SJCRH30 (cell line): ENCODE results near the gene IL3. TPM values are rescaled to one million over a fixed set of nuclear protein-coding genes. Genes with fewer than 3 reads are reported as not detected.

Experiments
- DNase-seq, 2 experiments: peaks; one replicate each; pipeline ENCODE4 v3.0.0-alpha.2; 2015 to 2020
- H3K27ac ChIP-seq: fragments of 250-450 bp; sonication (Bioruptor Pico); 2 replicates; pipeline ENCODE4 v1.5.1; 2020; ENCODE audit warnings: mild to moderate bottlenecking, moderate library complexity
- H3K27me3 ChIP-seq: fragments of 250-450 bp; sonication (Bioruptor Pico); 2 replicates; pipeline ENCODE4 v1.5.1; 2020; ENCODE audit warnings: mild to moderate bottlenecking, moderate library complexity
- H3K36me3 ChIP-seq: fragments of 250-450 bp; sonication (Bioruptor Pico); 2 replicates; pipeline ENCODE4 v1.5.1; 2020; ENCODE audit warnings: mild to moderate bottlenecking, moderate library complexity
- H3K4me1 ChIP-seq: fragments of 250-450 bp; sonication (Bioruptor Pico); 2 replicates; pipeline ENCODE4 v1.5.1; 2020; ENCODE audit warnings: mild to moderate bottlenecking, moderate library complexity
- H3K4me3 ChIP-seq: fragments of 250-450 bp; sonication (Bioruptor Pico); 2 replicates; pipeline ENCODE4 v1.5.1; 2020; ENCODE audit warnings: mild to moderate bottlenecking, moderate library complexity
- H3K9me3 ChIP-seq: fragments of 250-450 bp; sonication (Bioruptor Pico); replicated peaks from 2 replicates; pipeline ENCODE4 v1.5.1; 2020; ENCODE audit warnings: mild to moderate bottlenecking, moderate library complexity
- total RNA-seq: library from RNA; depleted of rRNA; stranded (reverse); fragments of >200 nt; shearing (Covaris generic); gene quantifications from 2 replicates; pipeline ENCODE4 v1.2.3, GENCODE V29; 2014; rRNA removed

The IL3 gene, protein sequence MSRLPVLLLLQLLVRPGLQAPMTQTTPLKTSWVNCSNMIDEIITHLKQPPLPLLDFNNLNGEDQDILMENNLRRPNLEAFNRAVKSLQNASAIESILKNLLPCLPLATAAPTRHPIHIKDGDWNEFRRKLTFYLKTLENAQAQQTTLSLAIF
- total RNA-seq: not detected in 2 replicates

DNA sequence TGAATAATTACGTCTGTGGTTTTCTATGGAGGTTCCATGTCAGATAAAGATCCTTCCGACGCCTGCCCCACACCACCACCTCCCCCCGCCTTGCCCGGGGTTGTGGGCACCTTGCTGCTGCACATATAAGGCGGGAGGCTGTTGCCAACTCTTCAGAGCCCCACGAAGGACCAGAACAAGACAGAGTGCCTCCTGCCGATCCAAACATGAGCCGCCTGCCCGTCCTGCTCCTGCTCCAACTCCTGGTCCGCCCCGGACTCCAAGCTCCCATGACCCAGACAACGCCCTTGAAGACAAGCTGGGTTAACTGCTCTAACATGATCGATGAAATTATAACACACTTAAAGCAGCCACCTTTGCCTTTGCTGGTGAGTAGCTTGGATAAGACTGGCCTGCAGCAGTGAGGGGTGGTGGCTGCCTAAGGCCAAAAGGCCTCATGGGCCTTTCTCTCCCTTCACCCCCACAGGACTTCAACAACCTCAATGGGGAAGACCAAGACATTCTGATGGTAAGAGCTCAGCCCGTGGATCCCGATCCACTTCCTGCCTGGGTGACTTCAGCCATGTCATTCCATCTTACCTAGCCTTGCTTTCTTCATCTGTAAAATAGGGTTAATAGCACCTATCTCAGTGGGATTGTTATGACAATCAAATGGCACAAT, at the start of gene IL3:
IL3 (plus strand) TSS at position 155 of the 661 bp plus-strand sequence; CDS start at position 207, 52 bp downstream.
- DNase-seq: peak in 1 of 2 experiments; percentile 1
- H3K9me3 ChIP-seq: no peaks in the 10 kb centered on the region
- no peak within 1 kb of the TSS for H3K4me3 ChIP-seq
- H3K36me3 ChIP-seq: no peaks in the 10 kb centered on the region
- H3K4me1 ChIP-seq: peaks cover 5% of the 10 kb centered on the region; the same call in 1 of the 2 replicates
- H3K27ac ChIP-seq: no peak within 1 kb of the TSS
- no peaks in the 10 kb centered on the region for H3K27me3 ChIP-seq

DNA sequence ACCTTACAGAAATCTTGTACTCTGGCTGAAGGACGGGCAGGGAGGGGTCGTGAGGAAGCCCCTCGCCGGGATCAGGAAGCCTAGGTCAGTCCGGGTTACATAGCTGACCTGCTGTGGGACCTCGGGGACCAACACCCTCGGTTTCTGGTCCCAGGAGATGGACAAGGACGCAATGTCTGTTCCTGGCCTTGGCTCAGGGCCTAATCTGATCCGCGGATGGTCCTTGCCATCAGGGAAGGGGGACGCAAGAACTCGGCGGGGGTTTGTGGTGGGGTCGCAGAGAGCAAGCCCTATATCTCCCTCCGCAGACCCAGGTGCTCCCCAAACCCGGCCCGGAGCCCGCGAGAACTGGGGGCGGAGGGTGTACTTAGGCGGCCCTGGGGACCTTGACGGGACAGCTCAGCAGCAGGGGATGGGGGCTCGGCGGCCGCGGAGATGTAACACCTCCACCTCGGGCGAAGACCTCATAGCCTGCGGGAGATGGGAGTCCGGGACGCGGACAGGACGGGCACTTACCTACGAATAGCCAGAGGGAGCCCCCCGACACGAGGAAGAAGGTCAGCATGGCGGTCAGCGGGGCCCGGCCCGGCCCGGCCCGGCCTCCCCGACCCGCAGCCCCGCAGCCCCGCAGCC, 49.4 kb upstream of the IL3 start:
- no peak overlapping the region for H3K27ac ChIP-seq
- no peak overlapping the region for H3K4me3 ChIP-seq
- DNase-seq: no peak
- H3K9me3 ChIP-seq: no peaks in the 10 kb centered on the region
- no peaks in the 10 kb centered on the region for H3K36me3 ChIP-seq
- H3K4me1 ChIP-seq: no peaks in the 10 kb centered on the region
- no peaks in the 10 kb centered on the region for H3K27me3 ChIP-seq

DNA sequence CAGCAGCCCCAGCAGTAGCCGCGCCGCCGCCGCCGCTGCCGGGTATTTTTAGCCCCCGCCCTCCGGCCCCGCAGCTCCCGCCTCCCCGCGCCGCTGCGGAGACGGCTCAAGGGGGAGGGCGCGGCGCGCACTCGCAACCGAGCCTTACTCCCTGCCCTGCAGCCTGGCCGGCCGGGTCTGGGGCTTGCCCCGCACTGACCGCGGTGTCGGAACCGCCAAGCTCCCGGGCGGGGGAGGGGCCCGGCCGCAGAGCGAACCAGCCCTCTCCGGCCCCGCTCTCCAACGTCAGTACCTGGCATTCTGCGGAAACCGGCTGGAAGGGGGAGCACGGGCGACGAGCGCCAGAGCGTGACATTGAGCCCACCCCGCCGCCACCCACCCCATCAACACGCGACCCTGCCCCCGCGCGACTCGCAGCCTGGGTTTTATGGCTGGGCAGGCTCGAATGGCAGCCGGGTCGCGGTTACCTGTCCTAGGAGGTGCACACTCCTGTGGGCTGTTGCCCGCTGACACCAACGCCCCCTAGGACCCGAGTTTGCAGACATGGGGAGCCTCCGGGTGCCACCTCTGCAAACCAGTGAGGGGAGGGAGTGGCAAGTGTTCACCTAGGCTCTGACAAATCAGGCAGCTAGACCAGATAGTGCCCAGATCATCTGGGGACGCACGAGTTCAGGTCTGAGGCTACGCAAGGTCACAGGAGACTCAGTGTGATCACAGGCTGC, 48.7 kb upstream of the IL3 start, which contains the start of gene ACSL6:
ACSL6 (minus strand) TSS at position 37 of the 722 bp plus-strand sequence. CDS start 105 bp downstream, outside the sequence.
- H3K4me3 ChIP-seq: no peak within 1 kb of the TSS
- no peaks in the 10 kb centered on the region for H3K4me1 ChIP-seq
- H3K36me3 ChIP-seq: no peaks in the 10 kb centered on the region
- no peaks in the 10 kb centered on the region for H3K9me3 ChIP-seq
- no peak within 1 kb of the TSS for H3K27ac ChIP-seq
- DNase-seq: no peak
- no peaks in the 10 kb centered on the region for H3K27me3 ChIP-seq

DNA sequence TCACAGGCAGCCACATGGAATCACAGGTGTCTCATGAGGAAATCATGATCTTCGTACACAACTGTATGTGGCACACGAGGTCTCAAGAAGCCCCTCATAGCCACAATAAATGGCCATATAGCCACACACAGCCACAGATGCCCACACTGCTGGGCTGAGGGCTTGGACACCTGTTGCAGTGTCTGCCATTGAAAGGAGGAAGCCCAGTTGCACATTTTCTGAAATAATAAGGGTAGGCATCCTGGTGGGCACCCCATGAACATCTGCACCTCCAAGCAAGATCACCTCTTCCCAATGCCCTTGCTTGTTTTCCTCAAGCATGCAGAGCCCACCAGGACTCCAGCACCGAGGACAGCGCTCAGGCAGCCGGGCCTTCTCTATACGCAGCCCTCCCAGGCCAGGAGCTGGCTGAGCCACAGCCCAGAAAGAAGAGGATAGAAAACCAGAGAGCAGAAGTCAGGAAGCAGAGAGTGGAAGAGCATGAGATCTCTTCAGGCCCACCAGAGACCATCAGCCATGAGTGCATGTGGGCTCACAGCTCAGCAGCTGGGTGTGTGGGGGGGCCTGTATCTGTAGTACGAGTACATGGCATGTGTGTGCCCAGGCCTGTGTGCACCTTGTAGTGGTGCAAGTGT, 48.0 kb upstream of the IL3 start:
- no peak overlapping the region for H3K27ac ChIP-seq
- DNase-seq: peak; percentile 45 to 54

DNA sequence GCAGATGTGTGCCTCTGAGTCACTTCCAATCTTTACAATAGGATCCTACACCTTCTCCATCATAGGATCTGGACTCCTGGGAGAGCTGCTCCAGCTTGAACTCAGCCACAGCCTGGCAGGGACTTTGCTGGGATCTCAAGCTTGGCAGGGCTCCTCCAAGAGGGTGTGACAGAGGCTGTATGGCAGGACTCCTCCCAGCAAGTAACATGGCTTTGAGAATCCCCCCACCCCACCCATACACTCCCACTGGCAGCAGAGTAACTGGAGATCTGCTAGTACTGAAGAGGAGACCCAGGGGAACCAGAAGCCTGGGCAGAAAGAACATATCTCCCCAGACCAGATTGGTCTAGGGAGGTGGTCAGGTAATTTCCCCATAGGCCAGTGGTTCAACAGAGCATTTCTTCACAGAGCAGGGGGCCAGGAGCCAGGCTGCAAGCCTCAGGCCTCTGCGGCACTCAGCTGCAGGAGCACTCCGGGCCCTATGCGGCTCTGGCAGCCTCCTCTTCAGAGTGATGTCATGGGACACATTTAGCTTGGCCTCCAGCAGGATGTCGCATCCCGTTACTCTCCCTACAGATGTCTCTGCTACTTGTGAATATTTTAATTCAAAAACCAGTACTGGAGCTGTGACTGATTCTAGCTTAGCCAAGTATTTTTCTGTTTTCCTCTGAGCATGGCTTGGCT, 47.3 kb upstream of the IL3 start:
- Histone ChIP-seq H3K4me1 (no peaks in the 10 kb centered on the region), H3K36me3 (no peaks in the 10 kb centered on the region), H3K9me3 (no peaks in the 10 kb centered on the region), H3K27me3 (no peaks in the 10 kb centered on the region), H3K4me3 (no peak overlapping the region), H3K27ac (no peak overlapping the region)
- DNase-seq: no peak

More for the DNA sequence above, 48.0 kb upstream of the IL3 start:
- Histone ChIP-seq H3K9me3 (no peaks in the 10 kb centered on the region), H3K4me3 (no peak overlapping the region), H3K4me1 (no peaks in the 10 kb centered on the region), H3K27me3 (no peaks in the 10 kb centered on the region), H3K36me3 (no peaks in the 10 kb centered on the region)

DNA sequence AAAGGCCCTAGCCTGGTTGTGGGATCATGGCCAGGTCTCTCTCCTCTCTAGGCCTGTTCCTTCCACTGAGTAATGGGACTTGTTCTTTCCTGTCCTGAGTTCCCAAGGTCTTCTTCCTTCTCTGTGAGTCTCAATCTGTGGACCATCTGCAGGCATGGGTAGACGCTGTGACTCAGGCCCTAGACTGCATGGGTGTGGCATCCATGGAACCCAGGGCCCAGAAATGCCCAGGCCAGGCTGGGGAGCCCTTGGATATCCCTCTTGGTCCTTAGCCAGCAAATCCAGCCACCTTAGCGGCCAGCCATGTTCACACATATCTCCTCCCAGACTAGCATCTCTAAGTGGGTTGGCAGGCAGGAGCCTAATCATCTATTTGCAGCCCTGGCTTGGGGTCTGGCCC, 46.7 kb upstream of the IL3 start:
- no peak overlapping the region for H3K4me3 ChIP-seq
- no peaks in the 10 kb centered on the region for H3K27me3 ChIP-seq
- no peak for DNase-seq
- no peak overlapping the region for H3K27ac ChIP-seq
- no peaks in the 10 kb centered on the region for H3K9me3 ChIP-seq
- no peaks in the 10 kb centered on the region for H3K4me1 ChIP-seq
- H3K36me3 ChIP-seq: no peaks in the 10 kb centered on the region

DNA sequence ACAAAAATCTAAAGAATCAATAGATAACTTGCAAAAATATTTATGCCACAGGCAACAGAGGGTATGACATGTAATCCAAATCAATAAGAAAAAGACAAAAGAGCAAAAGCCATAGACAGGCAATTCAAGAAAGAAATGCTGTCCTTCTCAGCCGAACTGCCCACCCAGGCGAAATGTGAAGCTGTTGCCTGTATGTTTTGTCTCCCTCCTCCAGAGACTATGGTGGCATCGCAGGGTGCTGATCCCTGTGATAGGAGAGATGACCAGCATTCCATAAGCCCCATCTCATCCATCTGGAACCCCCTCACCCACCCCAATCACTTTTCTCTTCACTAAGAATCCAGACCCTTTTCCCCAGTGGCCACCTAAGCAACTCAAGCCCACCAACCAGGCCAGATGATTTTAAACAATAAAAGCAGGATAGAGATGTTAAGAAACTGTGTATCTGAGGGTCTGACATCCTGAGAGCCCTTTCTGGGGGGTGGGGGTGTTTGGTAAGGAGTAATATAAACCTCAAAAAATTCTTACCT, 43.7 kb upstream of the IL3 start:
- Histone ChIP-seq H3K4me3 (no peak overlapping the region), H3K9me3 (no peaks in the 10 kb centered on the region), H3K27ac (no peak overlapping the region), H3K36me3 (no peaks in the 10 kb centered on the region), H3K4me1 (no peaks in the 10 kb centered on the region), H3K27me3 (0 out of 2 replicates have a peak, but pooled peaks cover 5% of the 10 kb centered on the region)
- no peak for DNase-seq

DNA sequence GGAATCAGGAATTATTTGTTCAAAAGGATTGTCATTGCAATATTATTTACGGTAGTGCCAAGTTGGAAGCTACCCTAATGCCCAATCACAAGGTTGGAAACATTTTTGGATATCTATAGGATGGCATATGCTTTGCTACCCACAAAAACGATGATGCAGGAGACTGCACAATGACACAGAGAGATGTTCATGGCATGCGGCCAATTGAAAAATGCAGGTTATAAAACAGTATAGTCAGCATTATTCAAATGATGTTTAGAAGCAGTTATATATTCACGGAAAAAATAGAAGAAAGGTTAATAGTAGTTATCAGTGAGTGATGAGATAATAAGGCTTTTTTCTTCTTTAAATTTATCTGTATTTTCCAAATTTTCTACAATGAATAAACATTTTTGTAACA, 43.1 kb upstream of the IL3 start:
- 0 out of 2 replicates have a peak, but pooled peaks cover 5% of the 10 kb centered on the region for H3K27me3 ChIP-seq

DNA sequence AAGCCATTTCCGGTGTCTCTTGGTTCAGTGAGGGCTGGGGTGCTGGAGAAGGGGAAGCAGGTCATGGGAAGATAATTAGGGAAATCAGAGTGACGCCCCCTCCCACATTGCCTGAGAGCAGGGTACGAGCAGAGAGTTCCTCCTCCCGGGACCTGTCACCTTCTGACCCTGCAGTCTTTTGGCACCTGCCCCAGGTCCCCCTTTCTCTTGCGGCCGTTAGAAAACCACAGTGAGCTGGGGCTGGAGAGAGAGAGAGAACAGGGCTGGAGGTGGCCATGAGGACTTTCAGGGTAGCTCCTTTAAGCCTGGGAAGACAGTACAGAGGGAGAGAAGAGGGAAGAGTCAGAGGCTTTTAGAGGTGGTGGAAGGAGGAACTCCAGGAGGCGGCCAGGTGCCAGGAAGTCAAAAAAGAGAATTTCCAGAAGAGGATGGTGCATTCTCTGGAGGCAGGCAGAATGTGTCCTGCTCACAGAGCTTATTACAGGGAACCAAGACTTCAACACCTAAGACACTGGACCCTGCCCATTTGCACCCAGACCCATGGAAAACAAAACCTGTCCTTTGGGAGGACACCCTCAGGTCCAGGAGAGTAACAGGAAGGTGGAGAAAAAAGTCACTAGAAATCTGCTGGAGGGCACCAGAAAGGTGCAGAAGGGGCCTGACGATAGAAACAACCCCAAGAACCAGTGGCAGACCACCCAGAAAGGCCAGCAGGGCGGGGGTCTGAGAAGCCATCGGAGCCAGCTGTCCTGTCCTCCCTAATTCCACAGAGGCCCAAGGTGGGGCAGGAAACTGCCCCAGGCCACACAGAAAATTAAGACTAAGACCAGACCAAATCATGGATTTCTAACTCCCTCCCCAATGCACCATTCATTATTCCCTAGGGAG, 42.5 kb upstream of the IL3 start:
- no peak overlapping the region for H3K4me3 ChIP-seq
- H3K9me3 ChIP-seq: no peaks in the 10 kb centered on the region
- H3K27me3 ChIP-seq: 0 out of 2 replicates have a peak, but pooled peaks cover 8% of the 10 kb centered on the region
- H3K4me1 ChIP-seq: no peaks in the 10 kb centered on the region
- H3K27ac ChIP-seq: no peak overlapping the region
- DNase-seq: no peak
- no peaks in the 10 kb centered on the region for H3K36me3 ChIP-seq

More for the DNA sequence above, 43.1 kb upstream of the IL3 start:
- no peaks in the 10 kb centered on the region for H3K4me1 ChIP-seq
- no peak overlapping the region for H3K4me3 ChIP-seq
- no peak overlapping the region for H3K27ac ChIP-seq
- DNase-seq: no peak
- no peaks in the 10 kb centered on the region for H3K36me3 ChIP-seq
- H3K9me3 ChIP-seq: no peaks in the 10 kb centered on the region

DNA sequence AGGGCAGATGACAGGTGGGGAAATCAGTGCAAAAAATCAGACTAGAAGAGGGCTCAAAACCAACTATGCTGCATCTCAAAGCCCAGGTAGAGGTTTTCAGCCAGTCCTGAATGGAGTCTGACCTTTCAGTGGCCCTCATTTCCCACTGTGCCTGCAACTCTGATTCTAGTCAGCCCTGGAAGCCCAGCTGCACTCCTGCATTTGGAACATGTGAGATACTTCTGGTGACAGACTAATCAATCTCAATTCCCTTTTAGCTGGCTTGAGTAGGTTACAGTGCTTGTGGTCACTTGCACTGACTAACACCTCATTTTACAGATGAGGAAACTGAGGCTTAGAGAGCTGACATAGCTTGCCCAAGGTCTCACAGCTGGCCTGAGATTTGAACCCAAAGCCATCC, 41.1 kb upstream of the IL3 start:
- Histone ChIP-seq H3K9me3 (no peaks in the 10 kb centered on the region), H3K27me3 (0 out of 2 replicates have a peak, but pooled peaks cover 8% of the 10 kb centered on the region), H3K4me1 (no peaks in the 10 kb centered on the region), H3K36me3 (no peaks in the 10 kb centered on the region), H3K27ac (no peak overlapping the region), H3K4me3 (no peak overlapping the region)
- DNase-seq: no peak

DNA sequence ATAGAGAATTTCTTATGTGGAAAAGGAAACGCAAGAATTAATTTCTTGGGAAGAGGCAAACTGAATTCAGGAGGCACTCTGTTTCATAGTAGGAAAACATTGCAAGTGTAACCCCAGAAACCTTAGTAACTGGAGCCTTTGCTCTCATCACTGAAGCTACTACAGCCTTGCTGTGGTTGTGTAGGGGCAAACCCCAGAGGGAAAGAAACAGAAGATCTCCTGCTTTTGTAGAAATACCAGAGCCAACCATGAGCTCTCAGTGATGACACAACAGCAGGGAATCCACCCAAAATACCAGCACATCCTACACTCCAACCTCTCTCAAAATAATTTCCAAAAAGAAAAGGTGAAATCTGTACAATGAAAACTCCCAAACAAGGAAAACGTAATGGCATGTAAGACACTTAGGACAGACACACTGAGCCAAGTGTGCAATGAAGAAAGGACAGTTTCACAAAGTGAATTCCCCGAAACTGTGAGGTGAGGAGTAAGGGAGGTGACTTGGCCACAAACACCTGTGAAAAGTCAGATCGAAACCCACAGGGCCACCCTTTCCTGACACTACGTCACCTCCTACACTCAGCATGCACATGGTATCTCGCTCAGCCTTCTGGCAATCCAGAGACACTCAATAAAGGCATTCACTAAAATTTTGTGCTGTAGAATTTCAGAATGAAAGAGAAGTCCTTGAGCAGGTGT, 40.4 kb upstream of the IL3 start:
- no peak overlapping the region for H3K4me3 ChIP-seq
- 0 out of 2 replicates have a peak, but pooled peaks cover 8% of the 10 kb centered on the region for H3K27me3 ChIP-seq
- no peaks in the 10 kb centered on the region for H3K4me1 ChIP-seq
- no peak overlapping the region for H3K27ac ChIP-seq
- no peak for DNase-seq
- H3K9me3 ChIP-seq: no peaks in the 10 kb centered on the region
- no peaks in the 10 kb centered on the region for H3K36me3 ChIP-seq

DNA sequence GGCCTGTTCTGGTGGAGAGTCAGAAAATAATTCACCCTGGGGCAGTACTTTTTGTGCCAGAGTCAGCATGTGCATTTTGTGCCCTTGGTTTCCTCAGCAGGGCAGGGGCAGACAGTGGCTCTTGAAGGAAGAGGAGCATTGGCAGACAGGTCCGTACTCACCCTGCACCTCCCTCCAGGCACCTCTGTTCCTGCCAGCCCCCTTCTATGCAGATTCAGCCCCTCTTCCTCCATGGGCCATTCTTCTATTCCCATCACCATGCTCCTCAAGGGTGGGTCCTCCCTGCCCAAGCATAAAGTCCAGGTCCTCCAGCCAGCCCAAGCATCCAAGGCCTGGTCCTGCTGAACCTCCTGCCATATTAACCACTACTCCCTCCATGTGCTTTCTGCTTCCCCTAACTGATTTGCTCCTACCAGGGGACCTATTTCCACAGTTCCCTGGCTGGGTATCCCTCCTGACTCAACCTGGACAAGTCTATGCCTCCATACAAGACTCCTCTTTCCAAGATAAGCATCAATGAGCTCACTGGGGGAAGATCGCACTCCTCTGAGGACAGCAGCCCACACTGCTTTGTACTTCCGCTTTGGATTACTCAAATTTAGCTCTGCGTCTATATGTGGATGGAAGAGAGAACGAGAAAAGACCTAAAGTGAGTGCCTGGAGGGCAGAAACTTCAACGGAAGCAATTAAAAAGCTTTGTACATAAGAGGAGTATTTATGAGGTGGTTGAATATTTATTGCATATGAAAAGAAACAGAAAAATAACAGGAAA, 39.7 kb upstream of the IL3 start:
- no peak overlapping the region for H3K4me3 ChIP-seq
- H3K4me1 ChIP-seq: no peaks in the 10 kb centered on the region
- 0 out of 2 replicates have a peak, but pooled peaks cover 8% of the 10 kb centered on the region for H3K27me3 ChIP-seq
- DNase-seq: no peak
- no peak overlapping the region for H3K27ac ChIP-seq
- no peaks in the 10 kb centered on the region for H3K9me3 ChIP-seq
- H3K36me3 ChIP-seq: no peaks in the 10 kb centered on the region
